ENCODE data around the gene C20orf173.
"Not testable (repeated sequence)": the region's sequence is repeated elsewhere in the genome, so short reads cannot be mapped to it uniquely, and the experiment has no call there.

Gene C20orf173

GRCh38 chr20:35527122-35527769 is 2.2 kb downstream of the C20orf173 start:
- DNase-seq (ENCODE audit: low read depth, low spot score) = no peak
- whole genome bisulfite sequencing (ENCODE audit: insufficient coverage, insufficient read length) = no CpG with 5 or more reads among the region's 12 CpGs
- H3K27ac ChIP-seq (ENCODE audit: low read length) = no peak overlapping the region
- H3K36me3 ChIP-seq (ENCODE audit: control insufficient read depth, insufficient read depth, low read length) = no peaks in the 10 kb centered on the region
- no peaks in the 10 kb centered on the region; the same call in 1 of the 2 replicates for H3K9me3 ChIP-seq (ENCODE audit: control insufficient read depth, insufficient read depth, low read length)
- no peaks in the 10 kb centered on the region for H3K4me1 ChIP-seq (ENCODE audit: control insufficient read depth, insufficient read depth, low read length)
- H3K4me3 ChIP-seq (ENCODE audit: low read length) = no peak overlapping the region
- no peaks in the 10 kb centered on the region for H3K27me3 ChIP-seq (ENCODE audit: control insufficient read depth, insufficient read depth, low read length)

GRCh38 chr20:35525639-35526038 is 3.8 kb downstream of the C20orf173 start:
- H3K9me3 ChIP-seq (ENCODE audit: control insufficient read depth, insufficient read depth, low read length) = no peaks in the 10 kb centered on the region; the same call in 1 of the 2 replicates
- no peaks in the 10 kb centered on the region for H3K4me1 ChIP-seq (ENCODE audit: control insufficient read depth, insufficient read depth, low read length)
- no peak overlapping the region for H3K4me3 ChIP-seq (ENCODE audit: low read length)
- no peak for DNase-seq (ENCODE audit: low read depth, low spot score)
- H3K27ac ChIP-seq (ENCODE audit: low read length) = no peak overlapping the region
- no CpG with 5 or more reads among the region's 1 CpG for WGBS (ENCODE audit: insufficient coverage, insufficient read length)
- no peaks in the 10 kb centered on the region for H3K36me3 ChIP-seq (ENCODE audit: control insufficient read depth, insufficient read depth, low read length)
- no peaks in the 10 kb centered on the region for H3K27me3 ChIP-seq (ENCODE audit: control insufficient read depth, insufficient read depth, low read length)

- no peaks in the 10 kb centered on the region; the same call in 1 of the 2 replicates for H3K9me3 ChIP-seq (ENCODE audit: control insufficient read depth, insufficient read depth, low read length)
- no peaks in the 10 kb centered on the region for H3K27me3 ChIP-seq (ENCODE audit: control insufficient read depth, insufficient read depth, low read length)
- no peak for DNase-seq (ENCODE audit: low read depth, low spot score)
- H3K4me3 ChIP-seq (ENCODE audit: low read length) = no peak overlapping the region
- no peaks in the 10 kb centered on the region for H3K4me1 ChIP-seq (ENCODE audit: control insufficient read depth, insufficient read depth, low read length)
- WGBS (ENCODE audit: insufficient coverage, insufficient read length) = no CpG with 5 or more reads among the region's 6 CpGs
- no peak overlapping the region for H3K27ac ChIP-seq (ENCODE audit: low read length)
- H3K36me3 ChIP-seq (ENCODE audit: control insufficient read depth, insufficient read depth, low read length) = no peaks in the 10 kb centered on the region
Observed at GRCh38 chr20:35523298-35523888, 6.1 kb downstream of the C20orf173 start.

DNA sequence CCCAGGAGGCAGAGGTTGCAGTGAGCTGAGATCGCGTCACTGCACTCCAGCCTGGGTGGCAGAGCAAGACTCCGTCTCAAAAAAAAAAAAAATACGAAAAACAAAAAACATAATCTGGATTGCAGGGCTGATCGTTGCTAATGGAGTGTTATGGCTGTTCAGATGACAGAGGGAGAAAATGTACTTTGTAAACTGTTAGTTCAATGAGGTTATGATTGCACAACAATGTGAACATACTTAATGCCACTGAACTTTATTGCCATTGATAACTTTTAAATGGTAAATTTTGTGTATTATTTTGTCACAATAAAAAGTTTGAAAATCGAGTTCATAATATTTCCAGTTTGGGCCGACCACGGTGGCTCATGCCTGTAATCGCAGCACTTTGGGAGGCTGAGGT is 10.5 kb downstream of the C20orf173 start:
- no peak for DNase-seq (ENCODE audit: low read depth, low spot score)
- Histone ChIP-seq H3K36me3 (ENCODE audit: control insufficient read depth, insufficient read depth, low read length) (peaks cover 4% of the 10 kb centered on the region; the same call in 1 of the 2 replicates), H3K27ac (ENCODE audit: low read length) (no peak overlapping the region), H3K4me1 (ENCODE audit: control insufficient read depth, insufficient read depth, low read length) (no peaks in the 10 kb centered on the region), H3K27me3 (ENCODE audit: control insufficient read depth, insufficient read depth, low read length) (no peaks in the 10 kb centered on the region), H3K9me3 (ENCODE audit: control insufficient read depth, insufficient read depth, low read length) (no peaks in the 10 kb centered on the region), H3K4me3 (ENCODE audit: low read length) (no peak overlapping the region)
- no CpG with 5 or more reads among the region's 9 CpGs for WGBS (ENCODE audit: insufficient coverage, insufficient read length)

DNA sequence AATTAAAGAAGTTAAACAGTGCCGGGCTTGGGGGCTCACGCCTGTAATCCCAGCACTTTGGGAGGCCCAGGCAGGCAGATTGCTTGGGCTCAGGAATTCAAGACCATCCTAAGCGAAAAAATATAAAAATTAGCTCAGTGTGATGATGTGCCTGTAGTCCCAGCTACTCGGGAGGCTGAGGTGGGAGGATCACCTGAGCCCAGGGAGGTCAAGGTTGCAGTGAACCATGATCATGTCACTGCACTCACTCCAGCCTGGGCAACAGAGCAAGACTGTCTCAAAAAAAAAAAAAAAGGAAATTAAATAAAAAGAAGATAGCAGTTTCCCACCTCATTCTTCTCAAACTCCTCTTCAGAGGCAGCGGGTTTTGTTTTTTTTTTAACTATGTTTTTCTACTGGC is 11.7 kb downstream of the C20orf173 start:
- no CpG with 5 or more reads among the region's 5 CpGs for WGBS (ENCODE audit: insufficient coverage, insufficient read length)
- H3K4me1 ChIP-seq (ENCODE audit: control insufficient read depth, insufficient read depth, low read length); H3K27ac ChIP-seq (ENCODE audit: low read length); H3K9me3 ChIP-seq (ENCODE audit: control insufficient read depth, insufficient read depth, low read length); H3K4me3 ChIP-seq (ENCODE audit: low read length); H3K27me3 ChIP-seq (ENCODE audit: control insufficient read depth, insufficient read depth, low read length); DNase-seq (ENCODE audit: low read depth, low spot score); H3K36me3 ChIP-seq (ENCODE audit: control insufficient read depth, insufficient read depth, low read length): not testable (repeated sequence)

DNA sequence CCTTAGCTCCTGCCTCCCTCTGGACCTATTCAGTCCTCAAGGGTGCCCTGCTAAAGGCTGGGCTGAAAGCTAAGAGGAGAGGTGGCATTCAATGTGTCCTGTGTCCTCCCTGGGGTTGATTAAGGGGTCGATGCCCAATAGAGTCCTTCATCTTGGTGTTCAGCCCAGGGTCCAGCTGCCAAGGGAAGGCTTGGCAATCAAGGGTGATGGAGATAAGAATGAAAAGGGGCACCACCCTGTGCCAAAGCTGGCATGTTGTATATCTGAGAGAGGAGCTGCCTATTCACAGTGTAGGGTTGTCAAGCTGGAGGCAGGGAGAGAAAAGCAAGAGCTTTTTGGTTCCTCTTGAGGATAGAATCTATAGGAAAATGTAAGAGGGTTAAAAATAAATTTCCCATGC is 12.3 kb downstream of the C20orf173 start:
- Histone ChIP-seq H3K4me1 (ENCODE audit: control insufficient read depth, insufficient read depth, low read length) (no peaks in the 10 kb centered on the region), H3K4me3 (ENCODE audit: low read length) (no peak overlapping the region), H3K36me3 (ENCODE audit: control insufficient read depth, insufficient read depth, low read length) (peaks cover 4% of the 10 kb centered on the region; the same call in 1 of the 2 replicates), H3K27me3 (ENCODE audit: control insufficient read depth, insufficient read depth, low read length) (no peaks in the 10 kb centered on the region), H3K9me3 (ENCODE audit: control insufficient read depth, insufficient read depth, low read length) (no peaks in the 10 kb centered on the region), H3K27ac (ENCODE audit: low read length) (no peak overlapping the region)
- no peak for DNase-seq (ENCODE audit: low read depth, low spot score)
- no CpG with 5 or more reads among the region's 1 CpG for WGBS (ENCODE audit: insufficient coverage, insufficient read length)

DNA sequence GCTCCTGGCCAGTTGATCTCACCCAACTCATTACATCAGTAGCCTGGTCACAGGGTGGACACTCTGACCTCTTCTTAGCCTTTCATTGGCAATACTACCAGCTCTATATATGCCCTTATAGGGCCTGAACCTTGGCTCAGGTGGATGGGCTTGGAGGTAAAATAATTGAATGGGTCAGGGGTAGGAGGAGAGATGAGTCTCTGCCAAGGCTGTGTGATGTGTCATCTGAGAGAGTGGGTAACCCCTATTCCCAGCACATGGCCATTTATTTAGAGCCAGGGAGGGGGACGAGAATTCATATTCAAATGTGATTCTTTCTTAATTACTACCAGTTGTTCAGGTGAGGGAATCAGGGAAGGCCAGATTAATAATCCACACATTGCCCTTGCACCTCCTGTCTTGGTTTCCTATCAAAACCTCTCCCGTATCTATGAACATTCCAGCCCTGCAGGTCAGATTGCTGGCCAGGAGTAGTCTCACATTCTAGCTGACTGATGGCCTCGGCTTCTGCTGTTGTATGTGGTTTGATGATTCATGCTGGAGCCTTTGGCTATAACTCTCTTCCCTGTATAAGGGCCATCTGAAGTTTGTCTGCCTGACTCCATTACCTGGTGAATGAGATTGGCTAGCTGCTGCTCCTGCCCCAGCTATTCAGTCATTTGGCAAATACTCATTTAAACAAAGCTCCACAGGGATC is 13.4 kb downstream of the C20orf173 start:
- Histone ChIP-seq H3K27ac (ENCODE audit: low read length) (no peak overlapping the region), H3K36me3 (ENCODE audit: control insufficient read depth, insufficient read depth, low read length) (peaks cover 10% of the 10 kb centered on the region), H3K27me3 (ENCODE audit: control insufficient read depth, insufficient read depth, low read length) (no peaks in the 10 kb centered on the region), H3K9me3 (ENCODE audit: control insufficient read depth, insufficient read depth, low read length) (no peaks in the 10 kb centered on the region), H3K4me3 (ENCODE audit: low read length) (no peak overlapping the region), H3K4me1 (ENCODE audit: control insufficient read depth, insufficient read depth, low read length) (no peaks in the 10 kb centered on the region)
- WGBS (ENCODE audit: insufficient coverage, insufficient read length) = no CpG with 5 or more reads among the region's 3 CpGs
- no peak for DNase-seq (ENCODE audit: low read depth, low spot score)

- H3K4me1 ChIP-seq (ENCODE audit: control insufficient read depth, insufficient read depth, low read length) = no peaks in the 10 kb centered on the region
- no peak for DNase-seq (ENCODE audit: low read depth, low spot score)
- H3K4me3 ChIP-seq (ENCODE audit: low read length) = no peak overlapping the region
- no CpG with 5 or more reads among the region's 4 CpGs for WGBS (ENCODE audit: insufficient coverage, insufficient read length)
- H3K36me3 ChIP-seq (ENCODE audit: control insufficient read depth, insufficient read depth, low read length) = peaks cover 10% of the 10 kb centered on the region
- H3K9me3 ChIP-seq (ENCODE audit: control insufficient read depth, insufficient read depth, low read length) = no peaks in the 10 kb centered on the region
- H3K27me3 ChIP-seq (ENCODE audit: control insufficient read depth, insufficient read depth, low read length) = no peaks in the 10 kb centered on the region
- no peak overlapping the region for H3K27ac ChIP-seq (ENCODE audit: low read length)
Observed at GRCh38 chr20:35515341-35515740, 14.1 kb downstream of the C20orf173 start.

- no peak overlapping the region for H3K27ac ChIP-seq (ENCODE audit: low read length)
- WGBS (ENCODE audit: insufficient coverage, insufficient read length) = no CpG with 5 or more reads among the region's 11 CpGs
- no peaks in the 10 kb centered on the region for H3K27me3 ChIP-seq (ENCODE audit: control insufficient read depth, insufficient read depth, low read length)
Observed at GRCh38 chr20:35514371-35514932, 15.0 kb downstream of the C20orf173 start.

GRCh38 chr20:35511814-35512420 is 17.5 kb downstream of the C20orf173 start:
- H3K27me3 ChIP-seq (ENCODE audit: control insufficient read depth, insufficient read depth, low read length) = no peaks in the 10 kb centered on the region
- H3K36me3 ChIP-seq (ENCODE audit: control insufficient read depth, insufficient read depth, low read length) = peaks cover 18% of the 10 kb centered on the region
- no peak overlapping the region for H3K4me3 ChIP-seq (ENCODE audit: low read length)
- WGBS (ENCODE audit: insufficient coverage, insufficient read length) = no CpG with 5 or more reads among the region's 2 CpGs
- no peak overlapping the region for H3K27ac ChIP-seq (ENCODE audit: low read length)
- H3K4me1 ChIP-seq (ENCODE audit: control insufficient read depth, insufficient read depth, low read length) = no peaks in the 10 kb centered on the region
- no peak for DNase-seq (ENCODE audit: low read depth, low spot score)
- no peaks in the 10 kb centered on the region for H3K9me3 ChIP-seq (ENCODE audit: control insufficient read depth, insufficient read depth, low read length)

More at GRCh38 chr20:35514371-35514932, 15.0 kb downstream of the C20orf173 start:
- Histone ChIP-seq H3K4me3 (ENCODE audit: low read length) (no peak overlapping the region), H3K4me1 (ENCODE audit: control insufficient read depth, insufficient read depth, low read length) (no peaks in the 10 kb centered on the region), H3K36me3 (ENCODE audit: control insufficient read depth, insufficient read depth, low read length) (peaks cover 13% of the 10 kb centered on the region), H3K9me3 (ENCODE audit: control insufficient read depth, insufficient read depth, low read length) (no peaks in the 10 kb centered on the region)
- DNase-seq (ENCODE audit: low read depth, low spot score) = no peak
